NCI-H187 treated with DMSO at 0.1 percent for 48 hours (cell line): ENCODE measurements around the gene ZNF341.

Source experiments
- DNase-seq: peaks from one replicate; lab custom pipeline; 2025; lab: John Stamatoyannopoulos, UW

ZNF341 gene

DNA sequence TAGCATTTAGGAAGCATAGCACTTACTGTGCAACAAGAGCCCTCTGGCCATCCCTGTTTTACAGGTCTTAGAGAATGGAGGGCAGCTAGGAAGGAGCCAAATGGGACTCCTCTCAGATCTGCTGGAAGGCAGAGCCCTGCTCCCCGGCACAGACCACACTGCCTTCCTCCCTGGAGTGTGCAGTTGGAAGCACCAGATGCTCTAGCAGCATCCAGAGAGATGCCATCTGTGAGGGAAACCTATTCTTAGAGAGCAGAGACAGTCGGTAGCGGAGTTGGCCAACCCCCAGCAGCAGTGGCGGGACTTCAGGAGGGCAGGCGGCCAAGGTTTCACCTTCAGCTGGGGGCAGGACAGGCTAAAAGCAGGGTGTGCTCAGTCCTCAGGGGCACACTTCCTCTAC, 28.9 kb upstream of the ZNF341 start:
- DNase-seq: no peak

DNA sequence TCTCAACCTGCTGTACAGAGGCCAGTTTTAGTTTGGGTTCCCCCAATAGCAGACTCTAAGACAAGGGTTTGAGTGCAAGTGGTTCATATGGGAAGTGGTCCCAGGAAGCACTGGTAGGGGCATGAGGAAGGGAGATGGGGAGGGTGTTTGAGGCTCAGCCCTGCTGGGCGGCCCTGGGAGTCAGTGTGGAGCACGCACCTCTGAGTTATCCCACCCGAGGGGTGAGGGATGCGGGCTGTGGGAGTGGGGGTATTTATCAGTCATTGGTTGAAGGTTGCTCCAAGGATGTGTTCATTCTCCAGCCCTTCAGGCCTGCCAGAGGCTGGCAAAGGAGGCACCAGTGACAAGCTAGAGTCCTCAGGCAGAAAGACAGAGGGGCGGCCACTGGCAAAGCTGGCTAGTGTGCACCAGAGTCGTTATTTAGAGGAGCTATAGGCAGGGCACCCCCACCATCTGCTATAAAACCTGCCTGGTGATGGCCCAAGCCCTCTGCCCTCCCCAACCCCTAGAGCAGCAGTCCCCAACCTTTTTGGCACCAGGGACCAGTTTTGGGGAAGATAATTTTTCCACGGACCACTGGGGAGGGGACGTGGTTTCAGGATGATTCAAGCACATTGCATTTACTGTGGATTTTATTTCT, 28.2 kb upstream of the ZNF341 start:
- no peak for DNase-seq

DNA sequence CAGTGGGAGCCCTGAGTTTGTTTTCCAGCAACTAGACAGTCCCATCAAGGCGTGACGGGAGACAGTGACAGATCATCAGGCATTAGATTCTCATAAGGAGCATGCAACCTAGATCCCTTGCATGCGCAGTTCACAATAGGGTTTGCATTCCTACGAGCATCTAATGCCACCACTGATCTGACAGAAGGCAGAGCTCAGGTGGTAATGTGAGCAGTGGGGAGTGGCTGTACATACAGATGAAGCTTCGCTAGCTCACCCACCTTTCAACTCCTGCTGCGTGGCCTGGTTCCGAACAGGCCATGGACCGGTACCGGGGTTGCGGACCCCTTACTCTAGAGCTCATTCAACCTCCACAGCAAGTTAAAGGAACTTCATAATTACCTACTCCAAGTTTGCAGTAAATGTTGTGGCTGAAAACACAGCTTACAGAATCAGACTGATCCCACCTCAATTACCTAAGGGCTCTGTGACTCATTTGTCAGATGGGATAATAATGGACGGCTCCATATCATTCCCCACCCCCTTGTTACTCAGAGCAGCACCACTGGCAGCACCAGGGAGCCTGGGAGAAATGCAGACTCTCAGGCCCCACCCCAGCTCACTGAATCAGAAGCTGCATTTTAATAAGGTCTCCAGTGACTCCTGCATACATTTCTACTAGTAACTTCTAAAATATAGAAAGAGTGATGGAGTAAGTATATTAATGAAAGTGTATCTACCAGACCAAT, 27.4 kb upstream of the ZNF341 start:
- no peak for DNase-seq

DNA sequence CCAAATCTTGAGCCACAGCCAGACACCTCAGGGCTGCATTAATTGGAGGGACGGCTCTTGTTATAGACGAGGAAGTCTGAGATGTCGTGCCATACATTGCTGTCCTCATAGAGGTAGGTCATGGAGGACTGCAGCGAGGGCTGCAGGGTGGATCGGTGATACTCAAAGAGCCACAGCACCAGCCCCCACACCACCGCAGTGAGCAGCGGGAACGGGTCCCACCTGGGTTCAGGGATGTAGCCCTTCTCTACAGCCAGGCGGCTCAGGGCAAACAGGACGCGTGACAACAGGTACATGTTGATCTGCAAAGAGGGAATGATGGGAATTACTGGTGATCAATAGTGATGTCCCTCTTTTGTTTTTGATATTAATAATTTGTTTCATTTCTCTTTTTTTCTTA, 24.1 kb upstream of the ZNF341 start:
- DNase-seq: no peak

DNA sequence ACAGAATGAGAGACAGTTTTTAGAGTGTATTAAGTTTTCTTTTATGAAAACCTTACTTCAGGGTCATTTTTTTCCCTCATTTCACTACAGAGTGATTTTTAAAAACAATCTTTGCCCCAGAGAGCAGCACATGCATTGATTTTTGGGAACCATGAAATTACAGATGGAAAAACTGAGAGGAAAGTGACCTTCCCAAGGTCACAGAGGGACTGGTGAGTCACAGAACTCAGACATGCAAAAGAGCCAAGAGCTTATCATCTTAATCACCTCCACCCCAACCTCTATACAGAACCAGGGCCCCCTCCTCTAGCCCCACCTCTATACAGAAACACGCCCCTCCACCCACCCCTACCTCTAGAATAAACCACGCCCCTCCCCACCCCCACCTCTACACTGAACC, 22.4 kb upstream of the ZNF341 start:
- no peak for DNase-seq

DNA sequence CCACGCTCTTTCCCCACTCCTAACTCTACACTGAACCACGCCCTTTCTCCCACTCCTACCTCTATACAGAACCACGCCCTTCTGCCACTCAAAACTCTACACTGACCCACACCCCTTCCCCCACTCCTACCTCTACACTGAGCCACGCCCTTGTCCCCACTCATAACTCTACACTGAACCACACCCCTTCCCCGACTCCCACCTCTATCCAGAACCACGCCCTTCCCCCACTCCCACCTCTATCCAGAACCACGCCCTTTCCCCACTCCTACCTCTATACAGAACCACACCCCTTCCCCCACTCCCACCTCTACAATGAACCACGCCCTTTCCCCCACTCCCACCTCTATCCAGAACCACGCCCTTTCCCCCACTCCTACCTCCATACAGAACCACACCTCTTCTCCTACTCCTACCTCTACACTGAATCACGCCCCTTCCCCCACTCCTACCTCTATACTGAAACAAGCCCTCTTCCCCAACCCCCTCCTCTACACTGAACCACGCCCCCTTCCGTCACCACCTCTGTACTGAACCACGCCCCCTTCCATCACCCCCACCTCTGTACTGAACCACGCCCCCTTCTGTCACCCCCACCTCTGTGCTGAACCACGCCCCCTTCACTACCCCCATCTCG, 21.8 kb upstream of the ZNF341 start:
- DNase-seq: no peak

DNA sequence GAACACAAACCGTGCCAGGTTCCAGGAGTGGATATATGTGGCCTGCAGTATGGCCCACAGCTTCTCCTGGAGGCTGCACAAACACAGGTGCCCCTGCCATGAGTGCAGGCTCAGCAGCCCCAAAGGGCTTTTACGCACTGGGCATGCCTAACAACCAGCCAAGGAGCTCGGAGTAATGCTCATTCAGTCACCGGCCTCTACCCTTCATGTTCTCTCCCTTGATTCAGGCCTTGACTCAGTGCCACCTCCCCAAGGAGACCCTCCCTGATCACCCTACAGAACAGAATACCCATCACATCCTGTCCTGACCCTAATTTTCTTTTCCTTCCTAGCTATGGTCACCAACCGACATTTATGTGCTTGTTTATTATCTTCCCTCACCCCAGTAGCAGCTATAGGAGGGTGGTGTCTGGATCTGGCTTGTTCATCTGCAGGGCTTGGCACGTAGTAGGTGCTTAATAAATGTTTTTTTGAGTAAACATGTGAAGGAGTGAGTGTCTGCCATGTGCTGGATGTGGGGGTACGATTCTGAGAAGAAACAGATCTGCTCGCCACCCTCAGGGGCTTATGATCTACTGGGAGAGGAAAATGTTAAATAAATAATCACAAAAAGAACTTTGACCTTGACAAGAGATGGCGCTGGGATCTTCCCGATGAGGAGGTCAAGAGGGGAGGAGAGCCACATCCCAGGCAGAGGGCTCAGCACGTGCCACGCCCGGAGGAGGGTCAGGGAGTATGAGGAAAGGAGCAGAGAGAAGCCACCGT, 20.9 kb upstream of the ZNF341 start:
- no peak for DNase-seq

DNA sequence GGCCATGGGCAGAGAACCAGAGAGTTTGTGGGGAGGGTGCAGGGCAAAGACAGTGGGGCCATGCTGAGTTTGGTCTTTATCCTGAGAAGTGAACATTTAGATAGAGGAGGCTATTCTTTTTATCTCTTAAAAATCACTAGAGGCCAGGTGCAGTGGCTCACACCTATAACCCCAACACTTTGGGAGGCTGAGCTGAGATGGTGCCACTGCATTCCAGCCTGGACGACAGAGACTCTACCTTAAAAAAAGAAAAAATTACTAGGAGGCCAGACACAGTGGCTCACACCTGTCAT, 20.4 kb upstream of the ZNF341 start:
- no peak for DNase-seq

DNA sequence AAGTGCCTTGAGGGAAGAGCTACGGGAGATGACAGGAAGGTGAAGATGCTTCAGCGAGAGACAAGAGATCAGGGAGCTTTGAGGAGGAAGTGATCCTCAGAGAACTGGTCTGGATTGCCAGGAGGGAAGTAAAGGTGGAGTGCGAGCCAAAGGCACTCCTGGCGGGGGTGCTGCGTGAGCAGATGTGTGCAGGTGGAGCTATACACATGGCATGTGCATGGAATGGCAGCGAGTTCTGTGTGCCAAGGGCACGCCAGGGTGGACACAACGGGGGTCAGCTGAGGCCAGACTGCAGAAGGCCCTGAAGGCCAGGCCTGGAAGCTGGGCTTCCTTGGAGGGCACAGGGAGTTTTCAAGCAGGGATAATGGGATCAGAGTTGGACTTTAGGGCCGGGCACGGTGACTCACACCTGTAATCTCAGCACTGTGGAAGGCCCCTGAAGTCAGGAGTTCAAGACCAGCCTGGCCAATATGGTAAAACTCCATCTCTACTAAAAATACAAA, 17.9 kb upstream of the ZNF341 start:
- no peak for DNase-seq

DNA sequence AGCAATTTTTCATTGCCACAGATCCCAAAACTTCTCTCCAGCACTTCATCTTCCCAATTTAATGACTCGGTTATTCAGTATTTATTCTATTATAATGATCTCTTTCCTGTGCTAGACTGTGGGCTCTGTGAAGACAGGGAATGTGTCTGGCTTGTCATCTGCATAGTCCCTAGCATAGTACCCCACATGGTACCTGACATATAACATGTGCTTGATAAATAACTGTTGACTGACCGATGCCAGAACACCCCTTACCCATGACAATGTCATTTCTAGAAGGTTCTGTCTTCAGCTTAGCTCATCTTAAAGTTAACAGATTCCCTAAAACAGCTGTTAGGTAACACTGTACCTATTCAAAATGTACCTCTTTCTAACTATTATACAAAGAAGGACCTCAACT, 15.3 kb upstream of the ZNF341 start:
- no peak for DNase-seq

DNA sequence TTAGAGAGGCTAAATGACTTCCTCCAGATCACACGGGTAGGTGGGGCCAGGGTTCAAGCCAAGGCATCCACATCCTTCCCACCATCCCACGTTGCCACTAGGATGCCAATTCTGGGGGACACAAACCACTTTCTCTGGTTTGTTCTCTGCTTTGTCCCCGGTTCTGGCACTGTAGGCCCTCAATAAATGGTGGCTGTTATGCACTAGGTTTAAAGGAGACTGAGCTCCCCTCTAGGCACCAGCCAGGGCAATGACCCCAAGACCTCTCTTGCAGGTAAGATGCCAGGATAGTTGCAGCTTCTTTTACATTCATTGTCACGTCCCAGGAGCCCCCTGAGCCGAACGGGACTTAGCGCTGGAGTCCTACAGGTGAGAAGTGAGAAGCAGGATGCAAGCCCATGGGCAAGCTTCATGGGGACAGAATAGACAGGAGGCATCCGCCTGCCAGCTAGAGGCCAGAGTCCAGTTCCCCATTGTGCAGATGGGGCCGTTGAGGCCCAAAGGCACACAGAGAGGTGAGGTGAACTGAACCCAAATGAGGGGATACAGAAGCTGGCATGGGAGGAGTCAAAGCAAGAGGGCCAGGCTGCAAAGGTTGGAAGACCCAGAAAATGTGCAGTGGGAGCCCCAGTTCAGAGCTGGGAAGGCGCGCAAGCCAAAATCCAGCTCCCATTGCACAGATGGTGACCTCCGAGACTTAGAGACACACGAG, 12.4 kb upstream of the ZNF341 start:
- DNase-seq: no peak

DNA sequence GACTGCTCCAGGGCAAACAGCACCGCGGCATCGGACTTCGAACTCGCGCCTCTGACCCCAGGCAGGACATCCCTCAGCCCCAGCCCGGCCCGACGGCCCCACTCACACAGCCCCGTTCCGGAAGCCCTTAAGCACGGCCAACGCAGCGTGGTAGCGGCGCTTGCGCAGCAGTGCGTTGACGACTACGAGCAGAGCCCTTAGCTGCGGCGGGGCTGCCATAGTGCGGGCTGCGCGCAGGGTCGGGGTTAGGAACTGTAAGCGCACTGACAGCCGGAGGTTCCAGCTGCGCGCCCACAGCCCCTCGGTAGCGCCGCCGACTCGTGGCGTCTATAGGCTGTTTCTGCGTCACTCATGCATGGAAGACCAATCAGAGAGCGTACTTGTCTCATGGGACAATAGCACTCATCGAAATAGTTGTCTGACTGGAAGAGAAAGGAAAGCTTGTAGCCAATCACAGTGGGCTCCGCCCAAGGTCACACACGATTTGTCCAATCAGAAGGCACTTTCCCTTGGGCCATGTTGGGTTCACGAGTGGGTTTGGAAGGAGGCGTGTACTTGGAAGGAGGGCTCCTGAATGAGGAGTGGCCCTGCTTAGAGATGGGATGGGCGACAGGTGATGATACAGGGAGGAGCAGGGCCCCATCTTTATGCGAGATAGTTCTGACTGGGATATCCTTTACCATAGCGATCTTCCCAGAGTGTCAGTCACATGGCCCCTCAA, 11.6 kb upstream of the ZNF341 start, which contains the start of gene PXMP4:
TSS of gene PXMP4 (minus strand) at position 322 of the 721 bp plus-strand sequence. CDS start at position 219, 103 bp downstream.
- DNase-seq: peak; percentile 62

DNA sequence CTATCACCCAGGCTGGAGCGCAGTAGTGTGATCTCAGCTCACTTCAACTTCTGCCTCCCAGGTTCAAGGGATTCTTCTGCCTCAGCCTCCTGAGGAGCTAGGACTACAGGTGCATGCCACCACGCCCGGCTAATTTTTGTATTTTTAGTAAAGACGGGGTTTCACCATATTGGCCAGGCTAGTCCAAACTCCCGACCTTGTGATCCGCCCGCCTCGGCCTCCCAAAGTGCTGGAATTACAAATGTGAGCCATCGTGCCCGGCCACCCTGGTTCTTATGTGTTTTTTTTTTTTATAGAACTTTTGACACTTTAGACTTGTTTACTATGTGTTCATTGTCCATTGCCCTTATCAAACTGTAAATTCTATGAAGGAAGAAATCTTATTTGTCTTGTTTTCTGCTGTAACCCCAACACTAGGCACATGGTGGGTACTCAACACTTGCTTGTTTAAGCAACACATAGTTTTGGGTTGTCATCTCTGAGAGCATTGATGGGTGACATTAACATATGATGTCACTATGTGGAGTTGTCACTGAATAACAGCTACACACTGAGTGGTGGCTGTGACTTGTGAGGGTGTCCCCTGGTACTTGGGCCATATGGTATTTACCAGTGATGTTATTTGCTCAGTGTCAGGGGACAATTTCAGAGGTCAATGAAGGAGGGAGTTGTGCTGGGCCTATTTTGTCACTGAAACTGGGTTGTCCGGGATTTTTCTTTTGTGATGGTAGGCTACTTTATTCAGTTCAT, 10.2 kb upstream of the ZNF341 start:
- no peak for DNase-seq

DNA sequence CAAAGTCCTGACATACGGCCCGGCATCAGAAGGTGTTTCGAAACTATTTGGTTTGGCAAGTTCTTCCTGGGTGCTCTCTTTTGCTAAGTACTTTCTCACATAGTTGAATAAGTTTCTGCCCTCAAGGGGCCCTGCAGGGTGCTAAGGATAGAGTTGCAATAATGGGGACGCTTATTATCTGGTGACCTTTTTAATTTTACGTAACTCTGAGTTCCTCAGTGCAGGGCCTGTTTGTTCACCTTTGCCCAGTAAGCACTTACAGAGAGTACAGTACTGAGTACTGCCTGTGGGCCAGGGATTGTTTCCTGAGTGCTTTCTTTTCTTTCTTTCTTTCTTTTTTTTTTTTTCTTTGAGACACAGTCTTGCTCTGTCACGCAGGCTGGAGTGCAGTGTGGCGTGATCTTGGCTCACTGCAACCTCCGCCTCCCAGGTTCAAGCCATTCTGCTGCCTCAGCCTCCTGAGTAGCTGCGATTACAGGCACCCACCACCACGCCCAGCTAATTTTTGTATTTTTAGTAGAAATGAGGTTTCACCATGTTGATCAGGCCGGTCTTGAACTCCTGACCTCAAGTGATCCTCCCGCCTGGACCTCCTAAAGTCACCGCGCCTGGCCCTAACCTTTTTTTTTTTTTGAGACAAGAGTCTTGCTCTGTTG, 7.2 kb upstream of the ZNF341 start:
- DNase-seq: no peak

DNA sequence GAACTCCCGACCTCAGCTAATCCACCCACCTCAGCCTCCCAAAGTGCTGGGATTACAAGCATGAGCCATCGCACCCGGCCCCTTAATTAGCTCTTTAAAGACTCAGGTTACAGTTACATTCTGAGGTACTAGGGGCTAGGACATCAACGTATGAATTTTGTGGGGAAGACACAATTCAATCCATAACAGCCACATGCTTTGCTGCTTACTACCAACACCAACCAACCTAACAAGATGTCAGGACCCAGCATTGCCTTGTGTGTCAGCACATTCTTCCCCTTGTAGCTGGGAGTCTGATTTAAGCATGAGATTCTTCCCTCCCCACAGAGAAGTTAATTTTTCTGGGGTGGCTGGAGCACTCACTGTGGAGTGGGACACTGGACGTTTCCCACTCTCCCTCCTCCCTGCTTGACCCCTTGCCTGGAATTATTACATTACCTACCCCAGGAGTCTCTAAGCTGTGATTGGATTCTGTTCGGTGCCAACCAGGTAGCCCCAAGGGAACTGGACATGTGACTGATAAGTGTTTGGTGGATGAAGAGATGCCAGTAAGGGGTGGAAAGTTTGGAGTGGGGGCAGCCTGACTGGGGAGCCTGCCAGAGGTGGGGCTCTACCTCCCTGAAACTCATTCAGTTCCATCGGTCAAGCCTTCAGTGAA, 6.1 kb upstream of the ZNF341 start:
- DNase-seq: no peak

DNA sequence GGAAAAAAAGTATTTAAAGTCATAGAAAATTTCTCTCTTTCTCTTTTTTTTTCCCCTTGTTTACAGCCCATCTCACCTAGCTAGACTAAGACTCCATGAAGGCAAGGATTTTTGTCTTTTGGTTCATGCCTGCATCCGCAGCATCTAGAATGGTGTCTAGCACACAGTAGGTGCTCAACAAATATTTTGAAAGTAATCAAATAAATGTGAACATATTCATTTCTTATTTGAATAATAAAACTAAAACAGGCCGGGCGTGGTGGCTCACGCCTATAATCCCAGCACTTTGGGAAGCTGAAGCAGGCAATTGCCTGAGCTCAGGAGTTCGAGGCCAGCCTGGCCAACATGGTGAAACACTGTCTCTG, 4.7 kb upstream of the ZNF341 start:
- no peak for DNase-seq

DNA sequence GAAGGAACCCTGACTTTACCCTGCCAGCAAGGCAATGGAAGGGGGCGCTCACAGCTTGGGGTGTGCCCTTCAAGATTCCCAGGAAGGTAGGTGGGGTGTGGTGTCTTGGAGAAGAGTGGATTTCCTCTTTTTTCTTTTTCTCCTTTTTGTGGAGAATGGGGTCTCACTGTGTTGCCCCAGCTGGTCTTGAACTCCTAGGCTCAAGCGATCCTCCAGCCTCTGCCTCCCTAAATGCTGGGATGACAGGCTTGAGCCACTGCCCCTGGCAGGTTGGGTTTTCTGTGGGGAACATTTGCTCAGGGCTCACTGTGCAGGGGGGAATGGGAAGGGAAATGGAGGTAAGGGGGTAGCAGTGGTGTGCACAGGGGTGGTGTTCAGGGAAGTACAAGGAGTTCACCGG, 4.0 kb upstream of the ZNF341 start:
- DNase-seq: no peak

DNA sequence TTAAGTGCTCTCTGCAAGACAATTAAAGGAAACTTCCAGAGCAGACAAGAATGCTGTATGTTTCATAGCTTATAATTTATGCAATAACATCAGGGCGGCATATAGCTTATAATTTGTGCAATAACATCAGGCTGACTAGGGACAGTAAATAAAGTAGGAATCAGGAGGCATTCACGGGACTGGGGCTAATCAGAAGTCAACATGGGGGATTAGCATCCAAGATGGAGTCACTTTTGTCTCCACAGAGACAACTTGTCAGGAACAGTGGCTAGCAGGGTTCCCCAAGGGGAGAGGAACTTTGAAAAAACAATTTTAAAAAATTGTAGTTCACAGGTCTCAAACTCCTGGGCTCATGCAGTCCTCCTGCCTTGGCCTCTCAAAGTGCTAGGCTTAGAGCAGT, 3.3 kb upstream of the ZNF341 start:
- DNase-seq: no peak

DNA sequence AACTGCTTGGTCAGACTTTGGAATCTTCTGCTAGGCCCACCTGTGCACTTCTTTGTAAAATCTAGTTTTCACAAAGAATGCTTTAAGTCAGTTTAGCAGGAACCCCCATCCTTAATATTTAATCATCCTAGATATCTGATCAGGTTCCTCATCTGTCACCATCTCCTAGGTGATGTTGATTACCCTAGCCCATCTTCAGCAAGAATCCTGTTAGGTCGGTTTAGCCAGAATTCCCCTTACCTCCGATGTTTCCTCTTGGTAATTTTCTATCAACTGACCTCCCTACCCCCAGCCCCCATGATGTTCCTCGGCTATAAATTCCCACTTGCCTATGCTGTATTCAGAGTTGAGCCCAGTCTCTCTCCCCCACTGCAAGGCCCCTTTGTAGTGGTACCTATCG, 2.7 kb upstream of the ZNF341 start:
- no peak for DNase-seq
